Measurements from ENCODE around the gene THBD. TPM values are rescaled to one million over a fixed set of nuclear protein-coding genes. Genes with fewer than 3 reads are reported as not detected.
A peak's percentile ranks its signal among the peaks of the same experiment; 100 is the strongest.

THBD gene
- total RNA-seq, 1 donor from 2014 or later = 12.6 TPM

DNA sequence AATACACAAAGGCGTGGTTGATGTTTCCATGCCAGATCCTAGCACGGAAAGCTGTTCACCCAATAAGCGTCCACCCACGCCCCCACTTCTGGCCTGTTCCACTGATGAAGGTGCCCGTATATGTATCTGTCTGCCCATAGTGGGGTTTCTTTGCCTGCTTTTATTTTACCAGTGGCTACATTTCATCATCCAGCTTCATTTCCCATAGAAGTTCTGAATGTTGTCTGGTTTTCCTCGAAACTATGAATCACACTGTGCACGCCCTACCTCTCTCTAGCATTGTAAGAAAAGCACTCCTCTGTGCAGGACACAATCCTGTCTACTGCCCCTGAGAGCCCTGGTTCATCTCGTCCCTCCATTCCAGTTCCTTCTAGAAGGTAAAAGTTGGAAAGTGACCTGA lies 45.5 kb upstream of the THBD start:
- Histone ChIP-seq H3K36me3 (ENCODE audit: control insufficient read depth, insufficient read depth, low read length) (no peaks in the 10 kb centered on the region), H3K27me3 (ENCODE audit: control insufficient read depth, insufficient read depth, low read length) (no peaks in the 10 kb centered on the region), H3K4me3 (ENCODE audit: low read depth, low read length) (peak overlapping the region; percentile 14)
- DNase-seq (ENCODE audit: low read depth) (peak; percentile 97), FAIRE-seq (no peak)
- TF ChIP-seq, protein P1, sequence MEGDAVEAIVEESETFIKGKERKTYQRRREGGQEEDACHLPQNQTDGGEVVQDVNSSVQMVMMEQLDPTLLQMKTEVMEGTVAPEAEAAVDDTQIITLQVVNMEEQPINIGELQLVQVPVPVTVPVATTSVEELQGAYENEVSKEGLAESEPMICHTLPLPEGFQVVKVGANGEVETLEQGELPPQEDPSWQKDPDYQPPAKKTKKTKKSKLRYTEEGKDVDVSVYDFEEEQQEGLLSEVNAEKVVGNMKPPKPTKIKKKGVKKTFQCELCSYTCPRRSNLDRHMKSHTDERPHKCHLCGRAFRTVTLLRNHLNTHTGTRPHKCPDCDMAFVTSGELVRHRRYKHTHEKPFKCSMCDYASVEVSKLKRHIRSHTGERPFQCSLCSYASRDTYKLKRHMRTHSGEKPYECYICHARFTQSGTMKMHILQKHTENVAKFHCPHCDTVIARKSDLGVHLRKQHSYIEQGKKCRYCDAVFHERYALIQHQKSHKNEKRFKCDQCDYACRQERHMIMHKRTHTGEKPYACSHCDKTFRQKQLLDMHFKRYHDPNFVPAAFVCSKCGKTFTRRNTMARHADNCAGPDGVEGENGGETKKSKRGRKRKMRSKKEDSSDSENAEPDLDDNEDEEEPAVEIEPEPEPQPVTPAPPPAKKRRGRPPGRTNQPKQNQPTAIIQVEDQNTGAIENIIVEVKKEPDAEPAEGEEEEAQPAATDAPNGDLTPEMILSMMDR (IDR thresholded peaks at IDR 0.05; ENCODE audit: insufficient read depth, low read length, severe bottlenecking) = no peak

DNA sequence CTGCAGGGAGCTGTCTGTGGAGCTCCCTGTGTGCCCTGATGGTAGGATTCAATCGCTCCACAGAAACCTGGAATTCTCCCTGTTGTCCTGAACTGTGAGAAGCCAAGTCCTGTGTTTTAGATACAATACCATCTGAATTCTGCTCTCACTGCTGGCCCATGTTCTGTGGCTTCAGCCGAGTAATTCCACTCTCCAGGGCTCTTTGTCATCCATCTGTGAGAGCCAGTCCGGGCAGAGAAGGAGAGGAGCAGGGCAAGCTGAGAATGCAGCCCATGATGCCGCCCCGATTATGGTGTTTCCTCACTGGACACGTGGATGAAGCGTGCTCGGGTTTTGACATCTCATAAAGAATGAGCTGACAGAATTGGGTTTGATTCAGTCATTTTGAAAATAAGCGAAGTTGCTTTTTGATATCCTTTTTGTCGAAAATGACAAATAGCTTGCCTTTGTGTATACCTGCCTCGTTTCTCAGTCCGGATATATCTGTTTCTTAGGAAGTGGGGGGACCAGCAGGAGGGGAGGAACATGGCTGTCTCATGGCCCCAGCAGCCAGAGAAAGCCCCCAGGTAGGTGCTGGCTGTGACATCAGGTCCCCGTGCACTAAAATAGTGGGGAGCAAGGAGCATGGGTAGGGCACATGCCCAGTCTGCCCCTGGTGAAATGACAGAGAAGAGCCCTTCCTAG lies 44.9 kb upstream of the THBD start:
- no peak for FAIRE-seq
- H3K36me3 ChIP-seq (ENCODE audit: control insufficient read depth, insufficient read depth, low read length) = no peaks in the 10 kb centered on the region
- TF ChIP-seq, protein P1 (IDR thresholded peaks at IDR 0.05; ENCODE audit: insufficient read depth, low read length, severe bottlenecking) = no peak
- peak; percentile 29 for DNase-seq (ENCODE audit: low read depth)
- H3K27me3 ChIP-seq (ENCODE audit: control insufficient read depth, insufficient read depth, low read length) = no peaks in the 10 kb centered on the region
- no peak overlapping the region for H3K4me3 ChIP-seq (ENCODE audit: low read depth, low read length)

DNA sequence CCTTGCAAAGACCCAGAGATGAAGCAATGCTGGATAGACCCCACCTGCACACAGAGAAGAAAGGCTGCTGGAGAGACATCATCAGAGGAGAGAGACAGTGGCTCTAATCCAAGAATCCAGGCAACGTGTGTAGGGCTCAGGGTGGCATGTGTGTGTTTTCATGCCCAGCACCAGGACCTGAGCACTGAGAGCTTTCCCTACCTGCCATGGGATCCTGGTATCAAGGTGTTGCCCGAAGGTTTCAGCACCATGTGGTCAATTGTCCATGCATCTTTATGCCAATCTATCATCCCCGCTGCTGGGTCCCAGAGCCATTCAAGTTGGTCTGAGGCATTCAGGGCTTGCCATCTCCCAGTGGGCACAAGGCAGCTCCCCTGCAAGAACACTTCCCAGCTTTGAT lies 44.1 kb upstream of the THBD start:
- DNase-seq (ENCODE audit: low read depth) = no peak
- Histone ChIP-seq H3K4me3 (ENCODE audit: low read depth, low read length) (no peak overlapping the region), H3K27me3 (ENCODE audit: control insufficient read depth, insufficient read depth, low read length) (no peaks in the 10 kb centered on the region), H3K36me3 (ENCODE audit: control insufficient read depth, insufficient read depth, low read length) (no peaks in the 10 kb centered on the region)
- no peak for FAIRE-seq
- TF ChIP-seq, protein P1 (IDR thresholded peaks at IDR 0.05; ENCODE audit: insufficient read depth, low read length, severe bottlenecking) = no peak

DNA sequence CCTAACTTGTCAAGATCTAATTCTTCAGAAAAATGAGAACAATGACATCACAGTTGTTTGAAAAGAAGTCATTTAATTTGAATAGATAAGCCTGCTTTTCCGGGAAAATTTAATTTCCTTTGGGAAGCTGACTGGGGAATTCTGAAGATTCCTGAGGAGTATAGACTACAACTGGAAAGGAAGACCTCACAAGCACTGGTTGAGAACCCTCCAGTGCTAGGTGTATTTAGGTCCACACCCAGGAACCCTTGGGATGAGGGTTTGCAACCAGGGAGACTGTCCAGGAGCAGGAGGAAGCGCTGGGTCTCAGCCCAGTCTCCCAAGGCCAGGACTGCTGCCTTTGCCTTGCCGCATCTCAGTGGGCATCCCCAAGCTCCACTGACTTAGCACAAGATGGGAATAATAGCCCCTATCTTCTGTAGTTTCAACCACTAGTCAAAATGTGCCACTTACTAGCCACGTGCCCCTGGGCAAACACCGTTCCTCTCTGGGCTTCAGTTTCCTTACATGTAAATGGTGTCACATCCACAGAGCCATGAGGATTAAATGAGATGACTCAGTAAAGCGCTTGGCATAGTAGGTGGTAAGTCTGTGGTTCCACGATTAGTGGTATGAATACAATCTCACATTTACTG lies 43.5 kb upstream of the THBD start:
- no peaks in the 10 kb centered on the region for H3K36me3 ChIP-seq (ENCODE audit: control insufficient read depth, insufficient read depth, low read length)
- H3K4me3 ChIP-seq (ENCODE audit: low read depth, low read length) = no peak overlapping the region
- no peaks in the 10 kb centered on the region for H3K27me3 ChIP-seq (ENCODE audit: control insufficient read depth, insufficient read depth, low read length)
- DNase-seq (ENCODE audit: low read depth) (peak; percentile 42), FAIRE-seq (no peak)
- TF ChIP-seq, protein P1 (IDR thresholded peaks at IDR 0.05; ENCODE audit: insufficient read depth, low read length, severe bottlenecking) = no peak

DNA sequence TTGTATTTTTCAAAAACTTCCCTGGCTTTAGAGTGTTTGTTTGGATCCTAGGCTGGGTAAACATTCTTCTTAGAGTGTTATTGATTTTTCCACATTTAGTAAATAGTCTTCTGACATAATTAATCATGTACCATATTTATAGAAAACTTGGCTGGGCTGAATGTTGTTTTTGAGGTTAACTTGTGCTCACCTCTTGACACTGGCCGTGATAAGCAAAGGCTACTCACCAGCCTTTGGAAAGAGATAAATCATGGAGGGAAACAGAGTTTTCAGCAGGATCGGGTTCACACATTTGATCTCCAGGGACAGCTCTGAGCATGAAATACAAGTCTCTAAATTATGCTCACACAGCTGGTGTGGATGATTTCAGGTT lies 42.9 kb upstream of the THBD start:
- DNase-seq (ENCODE audit: low read depth) = no peak
- no peak for FAIRE-seq
- TF ChIP-seq, protein P1 (IDR thresholded peaks at IDR 0.05; ENCODE audit: insufficient read depth, low read length, severe bottlenecking) = no peak
- Histone ChIP-seq H3K4me3 (ENCODE audit: low read depth, low read length) (no peak overlapping the region), H3K27me3 (ENCODE audit: control insufficient read depth, insufficient read depth, low read length) (no peaks in the 10 kb centered on the region), H3K36me3 (ENCODE audit: control insufficient read depth, insufficient read depth, low read length) (no peaks in the 10 kb centered on the region)
